HepG2 (cell line): ENCODE results near the gene TANC2.

Source experiments
- CTCF ChIP-seq: sonication (generic); formaldehyde crosslinking; IDR thresholded peaks from 2 replicates; pipeline ENCODE4 v1.5.0; 2020; ENCODE audit warnings: mild to moderate bottlenecking, missing genetic modification reagents, moderate library complexity
- MAF1 ChIP-seq: sonication (generic); formaldehyde crosslinking; IDR thresholded peaks from 2 replicates; pipeline ENCODE4 v1.5.0; 2020; ENCODE audit warnings: missing genetic modification reagents, borderline replicate concordance
- TARDBP ChIP-seq: sonication (generic); formaldehyde crosslinking; IDR thresholded peaks from 2 replicates; pipeline ENCODE4 v1.8.0; 2022; ENCODE audit warnings: mild to moderate bottlenecking, missing genetic modification reagents
- ZNF362 ChIP-seq: sonication (generic); formaldehyde crosslinking; IDR thresholded peaks from 2 replicates; pipeline ENCODE4 v1.4.0; 2020; ENCODE audit warnings: missing genetic modification reagents, mild to moderate bottlenecking, borderline replicate concordance

GRCh38 chr17:62933501-62934385, 32.3 kb upstream of the TANC2 start:
- TF ChIP-seq CTCF (CRISPR knock-in tag) (no peak), TARDBP (CRISPR knock-in tag) (no peak), MAF1 (CRISPR knock-in tag) (no peak), ZNF362 (CRISPR knock-in tag) (no peak)
